ENCODE measurements around the gene SLC12A6.

SLC12A6 gene

GRCh38 chr15:34182942-34183341 lies 154.6 kb downstream of the SLC12A6 start:
- DNase-seq, result no peak
